Kasumi-1 (cell line): ENCODE measurements around the gene AK1.
"Not testable (repeated sequence)": the region's sequence is repeated elsewhere in the genome, so short reads cannot be mapped to it uniquely, and the experiment has no call there.

Source experiments
- DNase-seq, 2 experiments: peaks; one replicate each; lab custom pipeline; 2025; lab: John Stamatoyannopoulos, UW

Gene AK1

DNA sequence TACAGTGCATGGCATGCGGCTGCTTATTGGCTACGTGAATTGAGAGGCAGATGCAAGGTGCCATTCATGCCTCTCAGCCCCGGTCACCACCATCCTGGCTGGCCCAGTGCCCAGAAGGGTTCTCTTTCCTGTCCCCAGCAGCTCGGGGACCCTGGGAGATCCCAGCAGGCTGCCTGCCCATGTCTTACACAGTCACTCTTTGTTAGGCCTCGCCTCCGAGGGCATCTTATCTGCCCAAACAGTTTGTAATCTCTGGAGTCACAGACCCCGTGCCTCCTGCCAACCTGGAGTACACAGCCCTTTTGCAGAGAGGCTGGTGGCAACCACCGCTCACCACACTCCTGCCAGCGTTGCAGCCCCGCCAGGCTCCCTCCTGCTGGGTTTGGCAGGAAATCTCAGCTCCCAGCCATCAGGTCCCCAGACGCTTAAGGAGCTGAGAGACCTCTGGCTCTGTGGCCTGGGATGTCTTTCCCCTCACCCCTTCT is 7.0 kb upstream of the AK1 start:
- DNase-seq, result no peak

DNA sequence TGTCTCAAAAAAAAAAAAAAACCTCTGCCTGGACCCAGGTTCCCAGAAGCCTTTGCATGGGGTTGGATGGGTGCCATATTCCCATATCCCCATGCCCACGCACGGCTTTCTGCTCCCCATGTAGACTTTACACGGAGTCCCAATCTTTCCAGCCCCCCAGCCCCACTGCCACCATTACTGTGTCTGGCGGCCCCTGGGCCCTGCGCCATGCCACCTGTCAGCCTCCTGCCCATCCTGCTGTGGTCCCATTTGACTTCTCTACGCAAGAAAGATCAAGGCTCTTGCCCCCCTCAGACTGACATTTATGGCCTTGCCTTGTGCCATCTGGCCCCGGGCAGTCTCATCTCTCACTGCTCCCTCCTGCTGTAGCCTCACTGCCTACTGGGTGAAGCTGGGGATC is 6.5 kb upstream of the AK1 start:
- DNase-seq, result no peak

DNA sequence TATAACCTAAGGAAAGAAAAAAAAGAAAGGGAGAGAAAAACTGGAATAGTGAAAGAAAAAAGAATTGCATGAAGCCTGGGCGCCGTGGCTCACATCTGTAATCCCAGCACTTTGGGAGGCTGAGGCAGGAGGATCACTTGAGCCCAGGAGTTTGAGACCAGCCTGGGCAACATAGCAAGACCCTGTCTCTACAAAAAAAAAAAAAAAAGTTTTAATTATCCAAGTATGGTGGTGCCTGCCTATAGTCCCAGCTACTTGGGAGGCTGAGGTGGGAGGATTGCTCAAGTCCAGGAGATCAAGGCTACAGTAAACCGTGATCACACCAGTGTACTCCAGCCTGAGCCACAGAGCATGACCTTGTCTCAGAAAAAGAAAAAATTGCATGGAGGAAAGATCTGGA is 4.2 kb upstream of the AK1 start:
- not testable (repeated sequence) for DNase-seq

DNA sequence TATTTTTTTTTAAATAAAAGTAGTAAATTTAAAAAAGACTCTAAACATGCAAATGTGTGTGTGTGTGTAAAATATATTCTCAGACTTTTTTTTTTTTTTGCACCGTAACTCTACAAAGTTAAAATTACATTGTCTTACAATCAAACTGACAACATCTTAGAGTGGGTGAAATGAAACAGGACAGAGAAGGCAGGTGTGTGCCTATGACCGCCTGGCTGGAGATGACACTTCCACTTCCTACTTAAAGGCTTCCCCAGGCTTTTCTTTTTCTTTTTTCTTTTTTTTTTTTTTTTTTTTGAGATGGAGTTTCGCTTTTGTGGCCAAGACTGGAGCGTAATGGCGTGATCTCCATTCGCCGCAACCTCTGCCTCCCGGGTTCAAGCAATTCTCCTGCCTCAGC is 2.7 kb upstream of the AK1 start:
- no peak for DNase-seq

DNA sequence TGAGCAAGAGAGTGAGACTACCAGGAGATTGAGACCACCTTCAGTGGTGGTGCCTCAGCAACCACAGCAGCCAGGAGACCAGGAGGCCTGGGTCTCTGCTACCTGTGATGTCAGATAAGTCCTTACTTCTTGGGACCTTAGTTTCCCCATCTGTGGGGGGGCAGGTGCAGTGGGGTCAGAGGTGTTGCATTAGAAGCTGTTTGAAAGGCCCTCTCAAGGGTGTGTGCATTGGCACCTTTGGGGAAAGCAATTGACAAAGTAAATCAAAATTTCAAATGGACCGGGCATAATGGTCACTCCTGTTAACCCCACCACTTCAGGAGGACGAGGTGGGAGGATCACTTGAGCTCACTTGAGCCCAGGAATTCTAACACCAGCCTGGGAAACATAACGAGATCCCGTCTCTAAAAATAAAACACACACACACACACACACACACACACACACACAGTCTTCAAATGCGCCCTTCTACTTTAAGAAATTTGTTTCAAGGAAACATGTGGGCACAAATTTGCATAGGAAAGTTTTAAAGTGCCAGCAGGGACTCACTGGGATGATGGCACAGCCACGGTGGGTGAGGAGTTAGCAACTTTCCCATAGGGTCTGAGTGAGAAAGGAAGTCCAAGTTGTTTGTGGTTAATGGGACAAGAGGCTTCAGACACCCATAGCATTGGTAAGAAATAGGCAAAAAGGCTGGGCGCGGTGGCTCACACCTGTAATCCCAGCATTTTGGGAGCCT is 1.3 kb upstream of the AK1 start:
- no peak for DNase-seq

DNA sequence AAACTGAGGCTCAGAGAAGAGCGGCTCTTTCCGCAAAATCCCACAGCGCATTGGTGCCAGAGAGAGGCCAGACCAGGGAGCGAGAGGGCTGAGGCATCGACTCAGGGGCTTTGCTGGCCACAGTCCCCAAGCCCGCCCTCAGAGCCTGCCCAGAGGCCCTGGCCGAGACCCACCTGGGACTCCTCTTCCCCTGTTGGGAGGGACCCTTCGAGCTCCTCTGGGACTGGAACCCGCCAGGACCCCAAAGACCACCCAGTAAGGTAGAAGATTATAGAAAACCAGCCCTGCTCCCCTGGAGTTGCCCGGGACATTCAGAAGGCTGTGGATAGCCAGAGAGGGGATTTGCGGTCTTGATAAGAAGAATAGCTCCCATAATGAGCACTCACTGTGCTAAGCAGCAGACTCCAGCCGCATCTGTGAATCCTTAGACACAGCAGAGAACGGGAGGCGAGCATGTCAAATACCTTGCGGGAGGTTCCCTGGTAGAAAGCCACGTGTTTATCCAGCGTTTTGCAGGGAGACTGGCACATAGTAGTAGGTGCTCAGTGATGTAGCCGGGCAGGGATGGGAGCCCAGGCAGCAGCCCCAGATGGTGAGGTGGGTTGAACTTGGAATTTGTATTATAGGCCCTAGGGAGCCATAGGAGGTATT is 651 bp upstream of the AK1 start:
- DNase-seq, result no peak

DNA sequence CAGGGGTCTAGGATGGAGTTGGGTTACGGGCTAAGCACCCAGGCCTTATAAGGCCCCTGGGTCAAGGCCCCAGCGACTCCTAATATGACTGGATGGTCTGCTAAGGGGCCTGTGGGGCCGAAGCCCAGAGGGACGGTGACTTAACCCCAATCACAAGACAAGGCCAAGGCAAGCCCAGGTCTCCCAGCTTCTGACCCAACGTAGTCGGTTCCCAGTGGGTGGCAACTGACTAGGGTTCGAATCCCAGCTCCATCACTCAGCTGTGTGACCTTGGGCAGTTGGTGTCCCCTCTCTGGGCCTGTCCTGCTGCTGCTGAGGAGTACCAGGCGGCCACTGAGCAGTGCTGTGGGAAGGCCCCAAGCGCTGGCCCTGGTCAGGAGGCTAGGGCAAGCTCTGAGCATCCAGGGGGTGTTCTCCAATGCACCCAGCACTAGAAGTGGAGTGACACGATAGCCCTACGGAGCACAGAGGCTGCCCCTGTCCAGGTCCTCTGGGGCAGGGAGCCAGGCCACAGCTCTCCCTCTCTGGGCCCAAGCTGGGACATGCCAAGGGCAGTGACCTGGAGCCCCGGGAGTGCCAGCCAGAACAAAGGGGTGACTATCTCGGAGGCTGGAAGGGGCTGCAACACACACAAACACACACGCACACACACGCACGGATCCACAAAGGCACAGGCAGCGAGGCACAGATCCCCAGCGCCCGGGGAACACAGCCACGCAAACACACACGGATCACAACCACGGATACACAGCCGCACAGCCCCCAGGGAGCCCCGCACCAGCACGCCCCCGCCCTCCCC is 512 bp downstream of the AK1 start:
- no peak for DNase-seq

DNA sequence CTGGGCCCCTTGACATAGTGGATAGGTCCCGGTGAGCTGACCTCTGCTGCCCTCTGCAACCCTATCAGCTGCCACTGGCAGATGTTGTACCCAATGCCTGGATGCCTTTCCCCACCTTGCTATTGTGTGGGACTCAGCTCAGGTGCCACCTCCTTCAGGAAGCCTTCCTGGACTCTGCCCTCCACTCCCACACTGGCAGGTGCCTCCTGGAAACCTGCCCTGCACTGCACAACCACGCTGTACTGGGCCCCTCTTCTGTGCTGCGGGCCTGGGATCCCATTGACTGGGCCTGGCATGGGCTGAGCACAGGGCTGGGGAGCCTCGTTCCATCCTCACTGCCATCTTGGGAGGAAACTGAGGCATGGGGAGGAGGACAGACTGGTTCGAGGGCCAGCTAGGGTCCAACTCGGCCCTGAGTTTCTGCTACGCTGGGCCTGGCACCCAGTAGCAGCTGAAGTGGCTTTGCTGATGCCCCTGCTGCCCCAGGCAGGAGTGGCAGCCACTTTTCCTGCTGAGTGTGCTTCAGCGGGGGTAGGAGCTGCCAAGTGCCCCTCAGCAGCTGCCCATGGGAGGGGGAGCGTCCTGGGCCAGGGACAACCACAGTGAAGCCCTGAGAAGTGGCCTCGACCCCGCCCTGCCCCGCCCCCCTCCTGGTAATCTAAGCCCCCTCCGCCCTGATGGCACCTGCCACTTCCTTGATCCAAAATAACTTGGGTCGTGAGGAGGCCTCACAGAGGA is 1.3 kb downstream of the AK1 start:
- no peak for DNase-seq

DNA sequence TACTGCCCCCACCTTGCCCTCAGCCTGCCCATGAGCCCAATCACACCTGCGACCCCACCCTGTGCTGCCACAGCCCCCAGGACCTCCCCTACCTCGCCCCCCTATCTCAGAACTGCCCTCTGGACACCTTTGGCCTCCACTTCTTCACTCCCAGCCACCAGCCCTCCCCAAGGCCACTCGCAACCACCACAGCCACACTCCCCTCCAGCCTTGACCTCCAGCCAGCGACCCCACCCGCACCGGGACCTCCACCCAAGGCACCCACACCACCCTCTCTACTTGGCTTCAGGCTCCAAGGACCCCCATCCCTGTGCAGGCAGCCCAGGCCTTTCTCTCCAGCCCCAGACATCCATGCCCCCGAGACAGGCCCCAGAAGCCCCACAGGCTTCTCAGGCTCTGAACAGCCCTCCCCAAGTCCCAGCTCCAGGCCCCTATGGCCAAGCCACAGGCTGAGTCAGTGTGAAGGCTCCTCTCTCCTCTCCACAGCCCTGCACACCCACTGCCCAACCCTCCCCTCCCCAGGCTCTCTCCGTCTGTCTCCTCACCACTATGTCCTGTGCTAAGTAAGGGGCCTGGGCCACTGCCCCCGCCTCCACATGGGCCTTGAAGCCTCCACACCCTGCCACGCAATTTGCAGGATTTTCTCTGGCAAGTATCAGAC is 2.0 kb downstream of the AK1 start:
- no peak for DNase-seq

DNA sequence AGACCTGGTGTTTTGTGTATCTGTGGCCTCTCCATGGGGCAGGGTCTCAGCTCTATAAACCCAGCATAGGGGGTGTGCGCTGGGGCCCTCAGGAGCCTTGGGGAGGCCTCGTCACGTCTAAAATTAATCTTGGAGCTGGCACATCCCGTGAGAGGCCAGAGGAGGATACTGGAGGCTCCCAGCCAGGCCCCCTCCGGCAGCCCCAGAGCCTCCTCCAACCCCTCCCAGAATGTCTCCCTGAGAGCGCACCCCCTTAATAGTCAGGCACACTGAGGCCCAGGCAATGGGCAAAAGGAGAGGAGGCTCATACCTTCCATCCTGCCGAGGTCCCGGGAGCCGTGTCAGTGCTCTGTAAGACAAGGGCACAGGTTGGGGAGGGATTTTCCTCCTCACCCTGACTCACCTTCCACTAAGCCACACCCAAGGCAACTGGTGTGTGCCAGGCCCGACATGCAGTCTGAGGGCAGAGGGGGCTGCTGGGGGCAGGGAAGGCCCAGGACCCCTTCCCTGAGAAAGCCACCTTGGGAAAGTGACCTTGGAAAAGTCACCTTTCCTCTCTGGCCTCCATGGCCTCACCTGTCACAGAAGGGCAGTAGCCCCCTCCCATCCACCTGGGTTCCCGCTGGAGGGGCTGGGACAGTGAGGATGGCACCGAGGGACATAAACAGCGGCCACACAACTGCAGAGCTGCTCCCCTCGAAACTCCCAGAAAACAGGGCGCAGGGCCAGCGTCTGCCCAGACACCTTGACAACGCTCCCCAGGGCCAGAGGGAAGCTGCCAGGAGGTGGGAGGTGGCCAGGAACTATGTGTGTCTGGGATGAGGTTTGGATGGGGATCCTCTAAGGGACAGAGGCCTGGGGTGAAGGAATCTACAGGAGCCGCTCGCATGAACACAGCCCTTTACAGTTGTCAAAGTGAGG is 2.9 kb downstream of the AK1 start:
- no peak for DNase-seq

DNA sequence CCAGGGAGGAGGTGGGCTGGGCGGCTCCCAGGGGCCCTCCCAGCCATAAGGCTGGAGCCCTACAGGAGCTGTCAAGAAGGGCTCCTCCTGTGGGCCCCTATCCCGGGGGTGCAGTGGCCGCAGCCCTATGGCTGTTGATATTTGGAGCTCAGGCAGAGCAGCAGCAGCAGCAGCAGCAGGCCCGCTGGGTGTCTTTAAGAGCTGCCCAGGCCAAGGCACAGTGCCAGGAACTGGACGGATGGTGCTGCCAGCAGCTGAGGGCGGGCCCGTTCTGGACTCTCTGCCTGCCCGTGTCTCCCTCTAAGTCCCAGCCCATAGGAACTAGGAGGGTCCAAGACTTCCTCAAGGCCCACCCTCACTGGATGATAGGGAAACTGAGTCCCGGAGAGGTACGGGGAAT is 3.6 kb downstream of the AK1 start:
- no peak for DNase-seq

DNA sequence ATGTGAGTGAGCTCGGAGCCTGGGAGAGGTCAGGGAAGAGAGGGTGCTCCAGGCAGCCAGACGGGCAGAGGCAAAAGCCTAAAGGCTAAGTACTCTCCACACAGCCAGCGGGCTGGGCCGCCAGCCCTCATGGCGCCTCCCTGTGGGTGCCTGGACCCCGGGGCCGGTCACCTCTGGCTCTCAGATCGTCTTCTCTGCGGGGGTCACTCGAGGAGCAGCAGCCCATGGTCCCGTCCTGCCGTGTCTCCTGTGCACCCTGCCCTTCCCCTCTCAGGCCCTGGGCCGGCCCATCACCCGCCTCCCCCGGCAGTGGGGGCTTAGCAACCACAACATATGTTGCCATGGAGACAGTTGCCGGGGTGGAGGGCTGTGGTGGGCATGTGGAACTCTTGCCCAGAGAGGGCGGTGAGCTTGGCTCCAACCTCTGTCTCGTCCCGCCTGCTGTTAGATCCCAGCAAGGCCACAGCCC is 4.2 kb downstream of the AK1 start:
- no peak for DNase-seq

DNA sequence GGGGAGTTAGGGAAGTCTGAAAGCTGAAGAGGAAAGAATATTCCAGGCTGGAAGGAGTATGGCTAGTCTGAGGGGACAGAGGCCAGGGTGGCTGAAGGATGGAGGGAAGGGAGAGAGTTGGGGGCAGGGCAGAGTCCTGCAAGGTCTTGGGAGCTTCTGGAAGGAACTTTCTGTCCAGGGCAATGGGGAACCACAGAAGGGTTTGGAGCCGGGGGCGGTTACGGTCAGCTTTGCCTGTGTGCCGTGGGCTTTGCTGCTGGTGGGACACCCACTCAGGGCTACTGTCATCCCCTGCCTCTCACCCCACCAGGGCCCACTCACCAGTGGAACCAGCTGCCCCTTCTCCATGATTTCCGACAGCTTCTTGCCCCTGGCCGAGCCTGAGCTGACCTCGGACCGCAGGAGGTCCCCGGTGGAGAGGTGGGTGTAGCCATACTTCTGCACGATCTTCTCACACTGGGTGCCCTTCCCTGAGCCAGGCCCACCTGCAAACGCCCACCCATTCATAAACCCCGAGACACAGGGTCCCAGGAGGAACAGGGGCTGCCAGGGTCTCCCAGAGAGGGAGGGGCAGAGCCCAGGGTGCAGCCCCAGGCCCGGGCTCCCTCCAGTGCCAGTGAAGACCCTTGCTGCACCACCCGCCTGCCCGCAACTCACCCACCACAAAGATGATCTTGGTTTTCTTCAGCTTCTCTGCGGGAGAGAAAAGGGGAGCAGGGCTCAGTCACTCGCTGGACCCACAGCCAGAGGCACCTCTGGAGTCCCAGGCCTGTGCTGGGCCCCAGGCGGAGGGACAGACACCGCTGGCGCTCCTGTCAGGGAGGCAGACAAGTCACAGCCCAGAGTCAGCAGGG is 4.9 kb downstream of the AK1 start:
- DNase-seq, result no peak

DNA sequence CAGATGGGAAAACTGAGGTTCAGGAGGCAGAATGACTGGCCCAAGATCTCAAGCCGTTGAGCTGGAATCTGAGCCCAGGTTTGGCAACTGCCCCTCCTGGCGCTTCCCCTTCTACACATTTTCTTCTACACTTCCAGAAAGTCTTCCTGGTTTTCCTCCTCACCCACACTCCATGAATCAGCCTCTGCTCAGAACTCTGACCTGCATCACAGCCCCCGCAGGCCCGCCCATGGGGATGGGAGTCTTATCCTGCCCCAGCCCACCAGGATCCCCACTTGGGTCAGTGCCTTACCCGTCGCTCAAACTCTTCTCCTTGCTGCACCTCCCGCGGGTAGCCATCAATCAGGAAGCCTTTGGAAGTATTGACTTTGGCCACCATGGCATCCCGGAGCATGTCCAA is 5.9 kb downstream of the AK1 start:
- DNase-seq, result no peak

DNA sequence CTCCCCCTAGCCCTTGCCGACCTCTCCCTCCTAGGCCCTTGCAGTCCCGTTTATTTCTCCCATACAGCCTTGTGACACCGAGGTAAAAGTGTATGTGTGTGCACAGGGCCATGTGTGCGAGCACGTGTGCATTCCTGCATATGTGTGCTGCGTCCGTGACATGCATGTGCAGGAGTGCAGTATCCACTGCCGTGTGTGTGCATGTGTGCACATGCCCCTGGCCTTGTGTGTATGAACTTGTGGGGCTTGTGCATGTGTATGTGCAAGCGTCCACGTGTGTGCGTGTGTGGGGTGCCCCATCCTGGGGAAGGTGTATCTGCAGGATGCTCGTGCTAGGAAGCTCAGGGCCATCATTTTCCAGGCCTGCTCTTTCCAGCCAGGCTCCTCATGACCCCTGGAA is 6.6 kb downstream of the AK1 start:
- no peak for DNase-seq

DNA sequence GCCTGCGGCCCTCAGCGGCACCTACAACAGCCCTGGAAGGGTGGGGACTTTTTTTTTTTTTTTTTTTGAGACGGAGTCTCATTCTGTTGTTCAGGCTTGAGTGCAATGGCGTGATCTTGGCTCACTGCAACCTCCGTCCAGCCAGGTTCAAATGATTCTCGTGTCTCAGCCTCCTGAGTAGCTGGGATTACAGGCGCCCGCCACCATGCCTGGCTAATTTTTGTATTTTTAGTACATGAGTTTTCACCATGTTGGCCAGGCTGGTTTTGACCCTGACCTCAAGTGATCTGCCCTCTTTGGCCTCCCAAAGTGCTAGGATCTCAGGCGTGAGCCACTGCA is 7.4 kb downstream of the AK1 start:
- not testable (repeated sequence) for DNase-seq

DNA sequence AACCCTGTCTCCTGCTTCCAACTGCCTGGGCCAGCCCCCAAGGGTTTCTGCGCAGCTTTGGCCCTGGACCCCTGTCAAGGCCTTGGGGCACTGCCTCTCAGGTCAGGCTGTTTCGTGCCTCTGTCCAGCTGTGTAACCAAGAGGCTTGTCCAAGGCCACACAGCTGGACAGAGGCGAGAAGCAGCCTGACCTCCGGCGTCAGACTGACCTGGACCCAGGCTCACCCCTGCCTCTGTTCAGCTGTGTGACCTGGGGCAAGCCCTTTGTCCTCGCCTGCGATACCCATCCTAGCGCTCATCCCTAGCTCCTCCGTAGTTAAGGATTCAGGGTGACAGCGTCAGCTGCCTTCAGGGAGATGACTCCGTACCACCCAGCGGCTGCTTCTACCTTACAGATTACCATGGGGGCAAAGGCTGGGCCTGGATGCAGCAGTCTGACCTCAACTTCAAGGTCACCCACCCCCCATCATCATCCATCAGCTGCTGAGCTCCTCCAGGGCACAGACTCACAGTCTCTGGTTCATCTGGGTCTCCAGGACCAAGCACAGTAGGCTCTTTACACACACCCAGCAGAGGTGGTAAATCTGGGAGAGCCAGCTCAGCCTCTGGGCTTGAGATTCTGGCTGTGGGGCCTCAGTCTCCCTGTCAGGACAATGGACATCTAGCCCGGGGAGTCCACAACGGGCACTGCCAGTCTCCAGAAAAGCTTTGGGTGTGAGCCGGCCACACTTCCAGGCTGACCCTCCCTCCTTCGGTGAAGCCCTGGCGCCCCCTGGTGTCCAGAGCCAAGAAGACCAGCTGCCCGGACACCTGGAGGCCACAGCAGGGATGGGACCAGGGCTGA is 7.9 kb downstream of the AK1 start:
- peak; percentile 40 to 43 for DNase-seq

DNA sequence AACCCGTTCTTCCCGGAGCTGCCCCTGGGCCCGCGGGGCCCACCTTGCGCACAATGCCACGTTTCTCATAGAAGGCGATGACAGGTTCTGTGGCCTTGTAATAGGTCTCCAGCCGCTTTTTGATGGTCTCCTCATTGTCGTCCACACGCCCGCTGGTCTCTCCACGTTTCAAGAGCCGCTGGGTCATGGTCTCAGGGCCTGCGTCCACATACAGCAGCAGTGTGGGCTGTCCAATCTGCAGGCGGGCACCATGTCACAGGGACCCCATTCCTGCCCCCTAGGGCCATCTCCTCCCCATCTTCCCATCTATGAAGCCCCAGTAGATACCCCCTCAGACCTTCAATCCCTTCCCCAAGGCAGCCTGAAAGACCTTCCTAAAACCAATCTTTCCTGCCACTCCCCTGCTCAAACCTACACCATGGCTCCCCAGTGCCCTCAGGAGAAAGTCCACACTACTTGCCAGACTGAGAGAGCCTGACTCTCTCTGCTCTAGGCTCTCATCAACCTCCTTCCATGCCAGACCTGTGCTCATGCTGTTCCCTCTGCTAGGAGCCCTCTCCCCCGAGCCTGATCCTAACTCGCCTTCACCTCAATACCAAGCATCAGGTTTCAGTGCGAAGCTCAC is 9.1 kb downstream of the AK1 start:
- no peak for DNase-seq
